ENCODE measurements around the gene TENT4A.

- TF ChIP-seq CTCF (IDR thresholded peaks at IDR 0.05) (no peak), POLR2A (IDR thresholded peaks at IDR 0.05) (no peak)
Measured at GRCh38 chr5:6803981-6804550, 90.8 kb downstream of the TENT4A start.
